Nephron (organoid): ENCODE measurements around the gene OTOP1.
"Not testable (repeated sequence)": the region's sequence is repeated elsewhere in the genome, so short reads cannot be mapped to it uniquely, and the experiment has no call there.

Experiments
- H3K27ac Mint-ChIP-seq, 3 experiments: 2 replicates each; pipeline ENCODE4 v1.8.0; 2020; ENCODE audit warnings: mixed read lengths in 3 of 3, mild to moderate bottlenecking in 2 of 3, moderate library complexity in 1 of 3
- H3K27me3 Mint-ChIP-seq: 2 replicates; pipeline ENCODE4 v1.8.0; 2021; ENCODE audit warnings: low read depth, mild to moderate bottlenecking, moderate library complexity, mixed read lengths
- H3K36me3 Mint-ChIP-seq: 2 replicates; pipeline ENCODE4 v1.8.0; 2020; ENCODE audit warnings: low read depth, mixed read lengths
- H3K4me1 Mint-ChIP-seq: 2 replicates; pipeline ENCODE4 v1.8.0; 2020; ENCODE audit warnings: mixed read lengths
- H3K4me3 Mint-ChIP-seq, 3 experiments: 2 replicates each; pipeline ENCODE4 v1.8.0; 2020; ENCODE audit warnings: mild to moderate bottlenecking in 3 of 3, mixed read lengths in 3 of 3, moderate library complexity in 2 of 3
- H3K9me3 Mint-ChIP-seq: 2 replicates; pipeline ENCODE4 v1.8.0; 2020; ENCODE audit warnings: mixed read lengths
- TF ChIP-seq, protein P1 (sequence below), 3 experiments: fragments of 200-600 bp; sonication (generic); IDR thresholded peaks; one replicate each; pipeline ENCODE4 v1.5.0; 2021; ENCODE audit warnings: antibody characterized with exemption in 3 of 3; ENCODE audit not compliant: unreplicated experiment in 3 of 3

OTOP1 gene

GRCh38 chr4:4248029-4248884 lies 21.5 kb upstream of the OTOP1 start, which contains the start of gene TMEM128:
Gene TMEM128, minus strand, starts transcription at chr4:4248223. Its CDS starts 21 bp downstream, at chr4:4248202.
- Mint-ChIP-seq H3K4me3 (peak within 1 kb of the TSS; percentile 98), H3K27ac (peak within 1 kb of the TSS; percentile 100), H3K36me3 (peaks cover 20% of the 10 kb centered on the region), H3K27me3 (peaks cover 6% of the 10 kb centered on the region), H3K4me1 (peaks cover 44% of the 10 kb centered on the region), H3K9me3 (no peaks in the 10 kb centered on the region)
- TF ChIP-seq, protein P1, sequence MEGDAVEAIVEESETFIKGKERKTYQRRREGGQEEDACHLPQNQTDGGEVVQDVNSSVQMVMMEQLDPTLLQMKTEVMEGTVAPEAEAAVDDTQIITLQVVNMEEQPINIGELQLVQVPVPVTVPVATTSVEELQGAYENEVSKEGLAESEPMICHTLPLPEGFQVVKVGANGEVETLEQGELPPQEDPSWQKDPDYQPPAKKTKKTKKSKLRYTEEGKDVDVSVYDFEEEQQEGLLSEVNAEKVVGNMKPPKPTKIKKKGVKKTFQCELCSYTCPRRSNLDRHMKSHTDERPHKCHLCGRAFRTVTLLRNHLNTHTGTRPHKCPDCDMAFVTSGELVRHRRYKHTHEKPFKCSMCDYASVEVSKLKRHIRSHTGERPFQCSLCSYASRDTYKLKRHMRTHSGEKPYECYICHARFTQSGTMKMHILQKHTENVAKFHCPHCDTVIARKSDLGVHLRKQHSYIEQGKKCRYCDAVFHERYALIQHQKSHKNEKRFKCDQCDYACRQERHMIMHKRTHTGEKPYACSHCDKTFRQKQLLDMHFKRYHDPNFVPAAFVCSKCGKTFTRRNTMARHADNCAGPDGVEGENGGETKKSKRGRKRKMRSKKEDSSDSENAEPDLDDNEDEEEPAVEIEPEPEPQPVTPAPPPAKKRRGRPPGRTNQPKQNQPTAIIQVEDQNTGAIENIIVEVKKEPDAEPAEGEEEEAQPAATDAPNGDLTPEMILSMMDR (IDR thresholded peaks at IDR 0.05; ENCODE audit: unreplicated experiment in 3 of 3), result peak in 2 of 3 experiments; percentile 32 to 34

DNA sequence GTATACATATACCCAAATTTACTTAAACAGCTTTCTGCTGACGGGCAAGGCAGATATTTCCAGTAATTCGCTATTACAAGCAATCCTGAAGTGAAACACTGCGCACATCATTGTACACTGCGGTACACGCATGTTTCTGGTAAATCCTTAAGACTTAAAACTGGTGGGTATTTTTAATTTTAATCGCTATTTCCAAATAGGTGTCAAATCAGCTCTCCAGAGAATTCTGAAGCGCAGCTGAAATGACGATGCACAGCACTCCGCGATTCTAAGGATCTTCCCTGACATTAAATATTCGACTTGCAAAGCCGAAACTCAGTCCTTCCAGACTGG lies 20.9 kb upstream of the OTOP1 start:
- TF ChIP-seq, protein P1 (IDR thresholded peaks at IDR 0.05; ENCODE audit: unreplicated experiment in 3 of 3), result no peak
- H3K9me3 Mint-ChIP-seq, result no peaks in the 10 kb centered on the region
- H3K4me1 Mint-ChIP-seq, result peaks cover 44% of the 10 kb centered on the region
- H3K27ac Mint-ChIP-seq, result peak overlapping the region; percentile 100
- H3K27me3 Mint-ChIP-seq, result peaks cover under 1% of the 10 kb centered on the region
- H3K4me3 Mint-ChIP-seq, result peak overlapping the region; percentile 98
- peaks cover 23% of the 10 kb centered on the region for H3K36me3 Mint-ChIP-seq

- H3K27ac Mint-ChIP-seq, result no peak overlapping the region
- no peaks in the 10 kb centered on the region for H3K9me3 Mint-ChIP-seq
- TF ChIP-seq, protein P1 (IDR thresholded peaks at IDR 0.05; ENCODE audit: unreplicated experiment in 3 of 3), result no peak
- no peaks in the 10 kb centered on the region for H3K27me3 Mint-ChIP-seq
- peak overlapping the region in 1 of 3 experiments; percentile 19 for H3K4me3 Mint-ChIP-seq
- peaks cover 38% of the 10 kb centered on the region for H3K36me3 Mint-ChIP-seq
- H3K4me1 Mint-ChIP-seq, result peaks cover 31% of the 10 kb centered on the region
These were observed 18.4 kb upstream of the OTOP1 start for GRCh38 chr4:4245172-4245571.

- not testable (repeated sequence) for H3K9me3 Mint-ChIP-seq, H3K27me3 Mint-ChIP-seq, H3K4me3 Mint-ChIP-seq, H3K27ac Mint-ChIP-seq, H3K4me1 Mint-ChIP-seq
- peaks cover 63% of the 10 kb centered on the region for H3K36me3 Mint-ChIP-seq
These were observed 12.8 kb upstream of the OTOP1 start for GRCh38 chr4:4239551-4239950.

- Mint-ChIP-seq H3K27ac (no peak overlapping the region), H3K36me3 (peaks cover 39% of the 10 kb centered on the region), H3K9me3 (peaks cover 22% of the 10 kb centered on the region), H3K27me3 (peaks cover 39% of the 10 kb centered on the region), H3K4me3 (no peak overlapping the region), H3K4me1 (no peaks in the 10 kb centered on the region)
- TF ChIP-seq, protein P1 (IDR thresholded peaks at IDR 0.05; ENCODE audit: unreplicated experiment in 3 of 3), result no peak
These were observed 6.9 kb upstream of the OTOP1 start for GRCh38 chr4:4233610-4234009.

DNA sequence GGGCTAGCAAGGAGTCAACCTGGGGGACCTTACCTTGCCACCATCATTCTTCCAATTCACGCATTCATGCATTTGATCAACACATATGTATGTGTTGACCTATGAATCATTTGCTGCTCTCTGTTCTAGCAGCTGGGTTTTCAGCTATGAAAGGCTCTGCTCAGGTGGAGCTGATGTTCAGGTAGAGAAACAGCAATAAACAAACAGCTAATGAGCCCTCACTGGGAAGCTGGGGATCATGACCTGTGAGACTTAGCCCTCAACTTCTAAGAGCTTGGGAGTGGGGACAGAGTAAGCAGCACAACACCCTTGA lies 1.6 kb upstream of the OTOP1 start:
- no peak overlapping the region for H3K4me3 Mint-ChIP-seq
- TF ChIP-seq, protein P1 (IDR thresholded peaks at IDR 0.05; ENCODE audit: unreplicated experiment in 3 of 3), result no peak
- no peaks in the 10 kb centered on the region for H3K4me1 Mint-ChIP-seq
- peaks cover 82% of the 10 kb centered on the region for H3K27me3 Mint-ChIP-seq
- H3K36me3 Mint-ChIP-seq, result peaks cover 7% of the 10 kb centered on the region
- no peak overlapping the region for H3K27ac Mint-ChIP-seq
- peaks cover 25% of the 10 kb centered on the region for H3K9me3 Mint-ChIP-seq
